ENCODE results near the gene GALNT18. TPM values are rescaled to one million over a fixed set of nuclear protein-coding genes. Genes with fewer than 3 reads are reported as not detected.

GALNT18 gene
- total RNA-seq, 1 donor = 2.4 TPM

- no peak overlapping the region for H3K4me3 ChIP-seq (ENCODE audit: low read depth, low read length)
- no peak for DNase-seq (ENCODE audit: low read depth)
- no peak for TF ChIP-seq CTCF (IDR thresholded peaks at IDR 0.05; ENCODE audit: insufficient read depth, low read length)
Measured at GRCh38 chr11:11270236-11270775, 351.5 kb downstream of the GALNT18 start.

DNA sequence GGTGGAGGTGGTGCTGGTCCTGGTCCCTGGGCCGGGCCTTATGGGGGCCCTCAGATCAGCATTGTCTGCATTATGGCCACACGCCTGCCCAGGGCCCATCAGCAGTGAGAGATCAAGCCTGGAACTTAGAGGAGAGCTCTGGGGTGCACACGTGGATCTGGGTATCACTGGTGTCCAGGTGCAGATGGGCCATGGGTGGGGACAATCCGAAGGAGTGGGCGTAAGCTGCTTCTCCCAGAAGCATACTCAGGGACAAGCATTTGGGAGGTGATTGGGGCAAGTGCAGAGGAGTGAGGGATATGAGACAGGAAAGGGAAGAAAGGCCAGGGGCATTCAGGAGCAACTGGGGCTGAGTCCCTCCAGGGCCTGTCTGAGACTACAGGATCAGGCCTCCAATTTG lies 353.1 kb downstream of the GALNT18 start:
- no peak for DNase-seq (ENCODE audit: low read depth)
- no peak for TF ChIP-seq CTCF (IDR thresholded peaks at IDR 0.05; ENCODE audit: insufficient read depth, low read length)
- H3K4me3 ChIP-seq (ENCODE audit: low read depth, low read length) = no peak overlapping the region

GRCh38 chr11:11268119-11268518 lies 353.7 kb downstream of the GALNT18 start:
- no peak for DNase-seq (ENCODE audit: low read depth)
- H3K4me3 ChIP-seq (ENCODE audit: low read depth, low read length) = no peak overlapping the region
- TF ChIP-seq CTCF (IDR thresholded peaks at IDR 0.05; ENCODE audit: insufficient read depth, low read length) = no peak

GRCh38 chr11:11267312-11267711 lies 354.5 kb downstream of the GALNT18 start:
- DNase-seq (ENCODE audit: low read depth) = no peak
- H3K4me3 ChIP-seq (ENCODE audit: low read depth, low read length) = no peak overlapping the region
- no peak for TF ChIP-seq CTCF (IDR thresholded peaks at IDR 0.05; ENCODE audit: insufficient read depth, low read length)

DNA sequence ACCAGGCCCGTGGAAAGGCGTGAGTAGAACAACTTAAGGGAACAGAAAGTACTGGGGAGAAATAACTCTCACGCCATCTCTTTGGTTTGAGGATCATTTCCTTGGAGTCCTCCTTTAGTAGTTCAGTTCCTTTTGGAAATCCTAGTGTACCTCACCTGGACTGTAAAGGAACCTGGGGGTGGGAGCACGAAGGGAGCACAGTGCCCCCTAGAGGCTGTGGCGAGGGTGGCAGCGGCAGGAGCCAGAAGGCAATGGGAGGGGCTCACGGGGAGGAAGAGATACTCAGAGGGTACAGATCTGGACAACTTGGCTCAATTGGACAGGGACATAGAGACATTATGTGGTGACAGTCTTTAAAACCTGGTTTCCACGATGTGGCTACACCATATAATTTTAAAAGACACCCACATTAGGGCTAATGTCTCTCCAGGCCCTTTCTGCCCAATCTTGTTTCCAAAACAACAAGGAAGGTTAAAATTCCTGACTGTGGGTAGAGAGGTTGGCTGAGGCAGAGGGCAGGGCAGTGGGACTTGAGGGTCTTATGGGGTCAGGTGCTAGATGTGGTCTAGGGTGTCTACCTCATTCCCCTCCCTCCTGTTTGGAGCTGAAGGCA lies 355.7 kb downstream of the GALNT18 start:
- H3K4me3 ChIP-seq (ENCODE audit: low read depth, low read length) = no peak overlapping the region
- TF ChIP-seq CTCF (IDR thresholded peaks at IDR 0.05; ENCODE audit: insufficient read depth, low read length) = peak; percentile 78
- peak; percentile 4 for DNase-seq (ENCODE audit: low read depth)

- DNase-seq (ENCODE audit: low read depth) = no peak
- TF ChIP-seq CTCF (IDR thresholded peaks at IDR 0.05; ENCODE audit: insufficient read depth, low read length) = no peak
- no peak overlapping the region for H3K4me3 ChIP-seq (ENCODE audit: low read depth, low read length)
Measured at GRCh38 chr11:11265320-11265719, 356.5 kb downstream of the GALNT18 start.
